HepG2 (cell line): ENCODE data around the gene ZNF106.

Experiments used
- BHLHE40 ChIP-seq: IDR thresholded peaks from 2 replicates; pipeline ENCODE4 v1.6.1; 2011; ENCODE audit warnings: low read length, improper control_type of control experiment
- ELF4 ChIP-seq: sonication (generic); formaldehyde crosslinking; IDR thresholded peaks from 2 replicates; pipeline ENCODE4 v1.5.0; 2020; ENCODE audit warnings: missing genetic modification reagents, mild to moderate bottlenecking, moderate library complexity, borderline replicate concordance
- ETS1 ChIP-seq: sonication (generic); formaldehyde crosslinking; IDR thresholded peaks from 2 replicates; pipeline ENCODE4 v1.4.0; 2020; ENCODE audit warnings: missing genetic modification reagents
- EZH2 ChIP-seq: conservative IDR thresholded peaks from 2 replicates; pipeline ENCODE4 v1.6.1; 2012; ENCODE audit warnings: mild to moderate bottlenecking, low read depth, low read length, moderate library complexity
- KAT7 ChIP-seq: IDR thresholded peaks from 2 replicates; pipeline ENCODE4 v1.6.1; 2018; ENCODE audit warnings: borderline replicate concordance, missing compliant biosample characterization
- KLF16 ChIP-seq, 2 experiments: sonication (generic) in 1 of 2; formaldehyde crosslinking in 1 of 2; IDR thresholded peaks; 2 replicates each; pipeline versions ENCODE4 v1.6.1 to v1.8.0; 2016 to 2023; ENCODE audit warnings: missing genetic modification reagents in 2 of 2, missing compliant biosample characterization in 1 of 2
- POLR2AphosphoS5 ChIP-seq: IDR thresholded peaks from 2 replicates; pipeline ENCODE4 v1.6.1; 2012; ENCODE audit warnings: low read depth, low read length
- RFXANK ChIP-seq: IDR thresholded peaks from 2 replicates; pipeline ENCODE4 v1.6.1; 2016
- TBP ChIP-seq: sonication (generic); formaldehyde crosslinking; IDR thresholded peaks from 2 replicates; pipeline ENCODE4 v1.5.0; 2020; ENCODE audit warnings: missing genetic modification reagents
- TIGD3 ChIP-seq: sonication (generic); formaldehyde crosslinking; IDR thresholded peaks from 2 replicates; pipeline ENCODE4 v1.5.1; 2020; ENCODE audit warnings: mild to moderate bottlenecking, missing genetic modification reagents, borderline replicate concordance
- ZFP37 ChIP-seq: sonication (generic); formaldehyde crosslinking; IDR thresholded peaks from 2 replicates; pipeline ENCODE4 v1.4.0; 2020; ENCODE audit warnings: missing genetic modification reagents, borderline replicate concordance
- ZNF230 ChIP-seq: sonication (generic); formaldehyde crosslinking; IDR thresholded peaks from 2 replicates; pipeline ENCODE4 v1.4.0; 2020; ENCODE audit warnings: mild to moderate bottlenecking, missing genetic modification reagents

- TF ChIP-seq RFXANK: no peak
- no peak for TF ChIP-seq EZH2
- no peak for TF ChIP-seq ELF4
- TF ChIP-seq ETS1 (CRISPR knock-in tag): no peak
- TF ChIP-seq KAT7 (CRISPR knock-in tag): no peak
- TF ChIP-seq ZFP37 (CRISPR knock-in tag): no peak
- TF ChIP-seq KLF16 (CRISPR knock-in tag; IDR thresholded peaks at IDR 0.05): no peak
- TF ChIP-seq TIGD3 (CRISPR knock-in tag): no peak
- no peak for TF ChIP-seq POLR2AphosphoS5
- no peak for TF ChIP-seq TBP
- TF ChIP-seq BHLHE40: no peak
- no peak for TF ChIP-seq ZNF230 (CRISPR knock-in tag)
These were observed 86.3 kb downstream of the ZNF106 start for GRCh38 chr15:42404461-42405235.
